HEK293T (cell line): ENCODE data around the gene RFX4.

Experiments used
- ARNT ChIP-seq: fragments of 450-650 bp; IDR thresholded peaks from 2 replicates; pipeline ENCODE4 v1.6.1; 2017; ENCODE audit warnings: mild to moderate bottlenecking
- BHLHE40 ChIP-seq: fragments of 450-650 bp; IDR thresholded peaks from 2 replicates; pipeline ENCODE4 v1.6.1; 2016; ENCODE audit warnings: mild to moderate bottlenecking, moderate library complexity, borderline replicate concordance
- FOXA1 ChIP-seq: fragments of 450-650 bp; IDR thresholded peaks from 2 replicates; pipeline ENCODE4 v1.6.1; 2016; ENCODE audit warnings: mild to moderate bottlenecking
- FOXK2 ChIP-seq: fragments of 450-650 bp; IDR thresholded peaks from 2 replicates; pipeline ENCODE4 v1.6.1; 2016; ENCODE audit warnings: mild to moderate bottlenecking
- FOXM1 ChIP-seq: fragments of 450-650 bp; IDR thresholded peaks from 2 replicates; pipeline ENCODE4 v1.6.1; 2017; ENCODE audit warnings: mild to moderate bottlenecking, borderline replicate concordance
- L3MBTL2 ChIP-seq: fragments of 450-650 bp; conservative IDR thresholded peaks from 2 replicates; pipeline ENCODE4 v1.6.1; 2016; ENCODE audit warnings: mild to moderate bottlenecking
- LEF1 ChIP-seq: fragments of 450-650 bp; IDR thresholded peaks from 2 replicates; pipeline ENCODE4 v1.6.1; 2017; ENCODE audit warnings: mild to moderate bottlenecking, borderline replicate concordance
- SP1 ChIP-seq: fragments of 450-650 bp; IDR thresholded peaks from 2 replicates; pipeline ENCODE4 v1.6.1; 2017
- SUZ12 ChIP-seq: fragments of 450-650 bp; IDR thresholded peaks from 2 replicates; pipeline ENCODE4 v1.6.1; 2016; ENCODE audit warnings: mild to moderate bottlenecking
- ZNF384 ChIP-seq: fragments of 450-650 bp; IDR thresholded peaks from 2 replicates; pipeline ENCODE4 v1.6.1; 2016
- TF ChIP-seq, protein P1 (sequence below): fragments of 450-650 bp; IDR thresholded peaks from 2 replicates; pipeline ENCODE4 v1.6.1; 2016

DNA sequence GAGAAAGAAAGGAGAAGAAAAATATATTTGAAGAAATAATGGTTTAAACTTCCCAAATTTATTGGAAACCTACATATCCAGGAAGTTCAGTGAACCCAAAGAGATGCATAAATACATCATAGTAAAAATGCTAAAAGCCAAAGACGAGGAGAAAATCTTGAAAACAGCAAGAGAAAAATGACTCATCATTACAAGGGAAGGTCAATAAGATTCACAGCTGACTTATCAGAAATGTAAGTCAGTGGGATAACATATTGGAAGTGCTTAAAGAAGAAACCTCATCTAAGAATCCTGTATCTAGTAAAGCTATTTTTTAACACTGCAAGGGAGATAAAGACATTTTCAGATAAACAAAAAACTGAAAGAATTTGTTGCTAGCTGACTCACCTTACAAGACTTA, 211.6 kb downstream of the RFX4 start:
- TF ChIP-seq ZNF384 (no peak), FOXM1 (no peak), SP1 (no peak), SUZ12 (no peak), ARNT (no peak), LEF1 (no peak), L3MBTL2 (no peak), FOXA1 (no peak), FOXK2 (no peak), BHLHE40 (no peak)
- TF ChIP-seq, protein P1, sequence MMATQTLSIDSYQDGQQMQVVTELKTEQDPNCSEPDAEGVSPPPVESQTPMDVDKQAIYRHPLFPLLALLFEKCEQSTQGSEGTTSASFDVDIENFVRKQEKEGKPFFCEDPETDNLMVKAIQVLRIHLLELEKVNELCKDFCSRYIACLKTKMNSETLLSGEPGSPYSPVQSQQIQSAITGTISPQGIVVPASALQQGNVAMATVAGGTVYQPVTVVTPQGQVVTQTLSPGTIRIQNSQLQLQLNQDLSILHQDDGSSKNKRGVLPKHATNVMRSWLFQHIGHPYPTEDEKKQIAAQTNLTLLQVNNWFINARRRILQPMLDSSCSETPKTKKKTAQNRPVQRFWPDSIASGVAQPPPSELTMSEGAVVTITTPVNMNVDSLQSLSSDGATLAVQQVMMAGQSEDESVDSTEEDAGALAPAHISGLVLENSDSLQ: no peak
